Upper lobe of left lung (tissue), 6 donors: ENCODE data around the gene CBLN3. TPM values are rescaled to one million over a fixed set of nuclear protein-coding genes. Genes with fewer than 3 reads are reported as not detected.
A peak's percentile ranks its signal among the peaks of the same experiment; 100 is the strongest.

Source experiments
- ATAC-seq, 2 donors: fragments of 200-7000 bp; cut with Tn5 transposase; one replicate each; pipeline ENCODE4 v1.9.1; 2022; ENCODE audit warnings: mild to moderate bottlenecking in 2 of 2, moderate library complexity in 2 of 2; ENCODE audit not compliant: low FRiP score in 2 of 2
- DNase-seq, 2 donors: peaks; one replicate each; pipeline ENCODE4 v3.0.0-alpha.2; 2019 to 2020
- H3K27ac ChIP-seq, 4 donors: fragments of 200-600 bp; sonication (generic); one replicate each; pipeline ENCODE4 v1.5.1; 2016 to 2019
- H3K27me3 ChIP-seq, 4 donors: fragments of 200-600 bp; sonication (generic); one replicate each; pipeline ENCODE4 v1.5.1; 2017 to 2019
- H3K36me3 ChIP-seq, 4 donors: fragments of 200-600 bp; sonication (generic); one replicate each; pipeline ENCODE4 v1.5.1; 2016 to 2019
- H3K4me1 ChIP-seq, 4 donors: fragments of 200-600 bp; sonication (generic); one replicate each; pipeline ENCODE4 v1.5.1; 2018 to 2019
- H3K4me3 ChIP-seq, 4 donors: fragments of 200-600 bp; sonication (generic); one replicate each; pipeline ENCODE4 v1.5.1; 2017 to 2019; ENCODE audit warnings: mild to moderate bottlenecking in 2 of 4, moderate library complexity in 1 of 4
- H3K9me3 ChIP-seq, 4 donors: fragments of 200-600 bp; sonication (generic); one replicate each; pipeline ENCODE4 v1.5.1; 2018 to 2019
- CTCF ChIP-seq, 6 experiments: fragments of 450-650 bp in 4 of 6; fragments of 200-600 bp in 2 of 6; sonication (generic) in 2 of 6; IDR thresholded peaks; one replicate each; pipeline ENCODE4 v1.5.1; 2016 to 2019; ENCODE audit warnings: antibody characterized with exemption in 6 of 6
- EP300 ChIP-seq, 4 donors: sonication (generic); formaldehyde crosslinking; IDR thresholded peaks; one replicate each; pipeline ENCODE4 v1.5.1; 2017; ENCODE audit warnings: antibody characterized with exemption in 4 of 4, control low read depth in 2 of 4
- POLR2A ChIP-seq, 4 donors: fragments of 450-650 bp; IDR thresholded peaks; one replicate each; pipeline ENCODE4 v1.5.1; 2016 to 2017; ENCODE audit warnings: antibody characterized with exemption in 4 of 4, mild to moderate bottlenecking in 2 of 4
- POLR2AphosphoS5 ChIP-seq, 2 donors: sonication (generic); formaldehyde crosslinking; IDR thresholded peaks; one replicate each; pipeline ENCODE4 v1.5.1; 2017; ENCODE audit warnings: antibody characterized with exemption in 2 of 2
- WGBS, 2 donors: methylation state at CpG; one replicate each; pipeline ENCODE4 v1.1.5; 2017 to 2018; 5-methylcytosine and 5-hydroxymethylcytosine counted together
- total RNA-seq, 6 donors: library from RNA; depleted of rRNA in 4 of 6; stranded (reverse); fragments of >200 nt in 4 of 6; gene quantifications; one replicate each; pipeline versions ENCODE4 v1.1.0 to v1.2.1, GENCODE V29; 2016 to 2021
- donor health status: DM: no; HTN: no; CAD: no; lungs with moderate emphysema.
- donor health status: DM: no; HTN: yes; CAD: no; lungs with severe emphysema.

CBLN3 gene
- total RNA-seq, 6 donors from 2014 or later = 1.1 to 4.2 (median 3.1) TPM

- Histone ChIP-seq H3K4me1 (peaks cover 17 to 50% (median 32%) of the 10 kb centered on the region in 4 donors), H3K9me3 (no peaks in the 10 kb centered on the region), H3K27me3 (no peaks in the 10 kb centered on the region), H3K27ac (no peak overlapping the region), H3K4me3 (no peak overlapping the region), H3K36me3 (no peaks in the 10 kb centered on the region)
- WGBS, 2 donors = 51 to 59% methylated on average over 8 of the region's 8 CpGs
- DNase-seq (no peak), ATAC-seq (no peak)
- no peak for TF ChIP-seq EP300 (IDR thresholded peaks at IDR 0.05)
- TF ChIP-seq POLR2AphosphoS5 (IDR thresholded peaks at IDR 0.05) = no peak
These were observed 33.6 kb downstream of the CBLN3 start for GRCh38 chr14:24395609-24396582.

- H3K36me3 ChIP-seq = no peaks in the 10 kb centered on the region
- no peak for DNase-seq
- H3K27ac ChIP-seq = no peak overlapping the region
- TF ChIP-seq CTCF (IDR thresholded peaks at IDR 0.05) = no peak
- no peak for TF ChIP-seq POLR2A (IDR thresholded peaks at IDR 0.05)
- TF ChIP-seq EP300 (IDR thresholded peaks at IDR 0.05) = no peak
- ATAC-seq = no peak
- no peaks in the 10 kb centered on the region for H3K9me3 ChIP-seq
- no peaks in the 10 kb centered on the region for H3K27me3 ChIP-seq
- no peak overlapping the region for H3K4me3 ChIP-seq
- 46 to 48% methylated on average over 3 of the region's 3 CpGs for WGBS, 2 donors
- peaks cover 11 to 39% (median 21%) of the 10 kb centered on the region in 4 donors for H3K4me1 ChIP-seq
These were observed 35.2 kb downstream of the CBLN3 start for GRCh38 chr14:24394275-24394674.

- 69% methylated on average over 8 of the region's 8 CpGs for WGBS, 2 donors
- no peak overlapping the region for H3K27ac ChIP-seq
- H3K4me3 ChIP-seq = no peak overlapping the region
- peaks cover 9 to 32% (median 15%) of the 10 kb centered on the region in 4 donors for H3K4me1 ChIP-seq
- no peaks in the 10 kb centered on the region for H3K9me3 ChIP-seq
- ATAC-seq = peak in 1 of 2 donors; percentile 54
- no peaks in the 10 kb centered on the region for H3K36me3 ChIP-seq
- H3K27me3 ChIP-seq = no peaks in the 10 kb centered on the region
- no peak for TF ChIP-seq CTCF (IDR thresholded peaks at IDR 0.05)
- no peak for TF ChIP-seq POLR2A (IDR thresholded peaks at IDR 0.05)
- no peak for TF ChIP-seq POLR2AphosphoS5 (IDR thresholded peaks at IDR 0.05)
- TF ChIP-seq EP300 (IDR thresholded peaks at IDR 0.05) = no peak
- no peak for DNase-seq
These were observed 37.0 kb downstream of the CBLN3 start for GRCh38 chr14:24392325-24393091.

GRCh38 chr14:24390701-24391468, 38.6 kb downstream of the CBLN3 start:
- 40 to 42% methylated on average over 6 of the region's 6 CpGs for WGBS, 2 donors
- Histone ChIP-seq H3K4me1 (peaks cover 9 to 30% (median 13%) of the 10 kb centered on the region in 4 donors), H3K4me3 (no peak overlapping the region), H3K9me3 (no peaks in the 10 kb centered on the region), H3K27ac (no peak overlapping the region), H3K36me3 (no peaks in the 10 kb centered on the region), H3K27me3 (no peaks in the 10 kb centered on the region)
- no peak for DNase-seq
- no peak for ATAC-seq
- no peak for TF ChIP-seq CTCF (IDR thresholded peaks at IDR 0.05)
- no peak for TF ChIP-seq POLR2A (IDR thresholded peaks at IDR 0.05)
- TF ChIP-seq EP300 (IDR thresholded peaks at IDR 0.05) = no peak
- no peak for TF ChIP-seq POLR2AphosphoS5 (IDR thresholded peaks at IDR 0.05)
